SH-SY5Y (cell line): ENCODE data around the gene CAMKK2.

Experiments
- GATA2 ChIP-seq: IDR thresholded peaks from 2 replicates; pipeline ENCODE4 v1.6.1; 2011; ENCODE audit warnings: mild to moderate bottlenecking, low read depth, low read length
- GATA3 ChIP-seq: IDR thresholded peaks from 2 replicates; pipeline ENCODE4 v1.6.1; 2011; ENCODE audit warnings: low read depth, mild to moderate bottlenecking, low read length, moderate library complexity

DNA sequence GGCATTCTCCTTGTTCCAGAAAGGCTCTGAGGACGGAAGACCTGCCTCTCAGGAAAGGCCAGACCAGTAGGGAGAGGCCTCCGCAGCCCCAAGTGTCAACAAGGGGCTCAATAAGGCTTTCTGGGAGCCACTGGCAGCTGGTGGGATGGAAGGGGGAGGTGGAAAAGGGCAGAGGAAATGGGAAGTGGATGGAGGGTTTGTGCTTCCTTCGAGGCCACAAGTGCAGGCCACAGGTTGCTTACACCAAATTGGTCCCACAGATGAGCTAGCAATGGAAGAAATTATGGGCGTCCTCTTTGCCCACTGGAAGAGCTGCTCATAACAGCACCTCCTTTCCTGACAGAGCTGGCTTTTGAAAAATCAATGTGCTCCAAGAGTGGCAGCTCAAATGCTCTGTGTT lies 58.4 kb downstream of the CAMKK2 start:
- TF ChIP-seq GATA2: no peak
- no peak for TF ChIP-seq GATA3
